OCI-LY1 (cell line): ENCODE measurements around the gene CACNG3.

Experiments used
- H2AFZ ChIP-seq: fragments of 200-600 bp; sonication (generic), shearing (Covaris generic); 2 replicates; pipeline ENCODE4 v1.6.0; 2014; ENCODE audit warnings: antibody characterized with exemption, mild to moderate bottlenecking, low read length
- H3F3A ChIP-seq: fragments of 200-600 bp; sonication (generic), shearing (Covaris generic); 2 replicates; pipeline ENCODE4 v1.6.0; 2014; ENCODE audit warnings: mild to moderate bottlenecking, antibody characterized with exemption, low read length, moderate library complexity; ENCODE audit not compliant: insufficient read depth
- H3K27ac ChIP-seq: fragments of 200-600 bp; sonication (generic); 2 replicates; pipeline ENCODE4 v1.5.1; 2014; ENCODE audit warnings: low read length, mixed run types, mild to moderate bottlenecking, low read depth; ENCODE audit not compliant: poor library complexity, severe bottlenecking
- H3K27me3 ChIP-seq: fragments of 200-600 bp; sonication (generic); 2 replicates; pipeline ENCODE4 v1.6.0; 2014; ENCODE audit warnings: antibody characterized with exemption, mild to moderate bottlenecking, low read length, moderate library complexity; ENCODE audit not compliant: insufficient read depth
- H3K36me3 ChIP-seq: fragments of 200-600 bp; sonication (generic); 2 replicates; pipeline ENCODE4 v1.6.1; 2014; ENCODE audit warnings: mild to moderate bottlenecking, antibody characterized with exemption, low read length, moderate library complexity, mixed read lengths; ENCODE audit not compliant: insufficient read depth
- H3K4me1 ChIP-seq: fragments of 200-600 bp; sonication (generic); 2 replicates; pipeline ENCODE4 v1.5.1; 2014; ENCODE audit warnings: mild to moderate bottlenecking, low read length, moderate library complexity; ENCODE audit not compliant: insufficient read depth, severe bottlenecking
- H3K4me2 ChIP-seq: fragments of 200-600 bp; sonication (generic), shearing (Covaris generic); 2 replicates; pipeline ENCODE4 v1.6.1; 2014; ENCODE audit warnings: low read length
- H3K4me3 ChIP-seq: fragments of 200-600 bp; sonication (generic); 2 replicates; pipeline ENCODE4 v1.5.1; 2014; ENCODE audit warnings: low read length, low read depth, mild to moderate bottlenecking, mixed read lengths; ENCODE audit not compliant: poor library complexity, severe bottlenecking
- H3K79me2 ChIP-seq: fragments of 200-600 bp; shearing (Covaris generic); 2 replicates; pipeline ENCODE4 v1.6.1; 2016; ENCODE audit warnings: mixed run types, low read length, mixed read lengths; ENCODE audit not compliant: insufficient read depth
- H3K9ac ChIP-seq: fragments of 200-600 bp; sonication (generic), shearing (Covaris generic); 2 replicates; pipeline ENCODE4 v1.6.1; 2014; ENCODE audit warnings: mild to moderate bottlenecking, low read length, mixed read lengths
- H3K9me2 ChIP-seq: fragments of 200-600 bp; sonication (generic), shearing (Covaris generic); 2 replicates; pipeline ENCODE4 v1.6.1; 2014; ENCODE audit warnings: low read depth, mild to moderate bottlenecking, low read length, mixed read lengths
- H3K9me3 ChIP-seq: fragments of 200-600 bp; shearing (Covaris generic); 2 replicates; pipeline ENCODE4 v1.6.1; 2014; ENCODE audit warnings: low read length, mixed read lengths
- H4K20me1 ChIP-seq: fragments of 200-600 bp; sonication (generic), shearing (Covaris generic); 2 replicates; pipeline ENCODE4 v1.6.0; 2016; ENCODE audit warnings: mild to moderate bottlenecking, low read length; ENCODE audit not compliant: insufficient read depth
- CTCF ChIP-seq: fragments of 200-600 bp; sonication (generic), shearing (Covaris generic); IDR thresholded peaks from 2 replicates; pipeline ENCODE4 v1.5.1; 2017; ENCODE audit warnings: mild to moderate bottlenecking, antibody characterized with exemption, low read length, moderate library complexity, mixed read lengths
- EZH2 ChIP-seq: fragments of 200-600 bp; sonication (generic), shearing (Covaris generic); IDR thresholded peaks from 2 replicates; pipeline ENCODE4 v1.8.0; 2017; ENCODE audit warnings: borderline replicate concordance, mixed run types, mild to moderate bottlenecking, antibody characterized with exemption, low read length, moderate library complexity, mixed read lengths

CACNG3 gene

GRCh38 chr16:24258791-24259190 is 2.7 kb downstream of the CACNG3 start:
- Histone ChIP-seq H4K20me1 (no peaks in the 10 kb centered on the region), H3F3A (no peaks in the 10 kb centered on the region), H3K4me1 (no peaks in the 10 kb centered on the region), H3K27me3 (peaks cover 6% of the 10 kb centered on the region; the same call in 1 of the 2 replicates), H3K9me2 (no peaks in the 10 kb centered on the region), H3K4me3 (no peak overlapping the region), H2AFZ (no peak overlapping the region), H3K36me3 (no peaks in the 10 kb centered on the region), H3K27ac (no peak overlapping the region), H3K9me3 (no peaks in the 10 kb centered on the region), H3K4me2 (no peak overlapping the region), H3K9ac (no peak overlapping the region), H3K79me2 (no peaks in the 10 kb centered on the region)
- TF ChIP-seq EZH2 (no peak), CTCF (no peak)

- H3K9me2 ChIP-seq = no peaks in the 10 kb centered on the region
- peaks cover 6% of the 10 kb centered on the region; the same call in 1 of the 2 replicates for H3K27me3 ChIP-seq
- TF ChIP-seq CTCF (no peak), EZH2 (no peak)
- H3K27ac ChIP-seq = no peak overlapping the region
- H3K79me2 ChIP-seq = no peaks in the 10 kb centered on the region
- no peak overlapping the region for H2AFZ ChIP-seq
- no peak overlapping the region for H3K9ac ChIP-seq
- H3K9me3 ChIP-seq = no peaks in the 10 kb centered on the region
- H3F3A ChIP-seq = no peaks in the 10 kb centered on the region
- no peak overlapping the region for H3K4me3 ChIP-seq
- no peaks in the 10 kb centered on the region for H4K20me1 ChIP-seq
- H3K4me1 ChIP-seq = no peaks in the 10 kb centered on the region
- H3K36me3 ChIP-seq = no peaks in the 10 kb centered on the region
- no peak overlapping the region for H3K4me2 ChIP-seq
These were observed 6.7 kb downstream of the CACNG3 start for GRCh38 chr16:24262816-24263215.

- Histone ChIP-seq H3K4me2 (no peak overlapping the region), H4K20me1 (no peaks in the 10 kb centered on the region), H3K79me2 (no peaks in the 10 kb centered on the region), H3K9me3 (no peaks in the 10 kb centered on the region), H3K4me1 (no peaks in the 10 kb centered on the region), H3K27ac (no peak overlapping the region), H3K9ac (no peak overlapping the region), H3K36me3 (no peaks in the 10 kb centered on the region), H3K4me3 (no peak overlapping the region), H3K27me3 (no peaks in the 10 kb centered on the region), H2AFZ (no peak overlapping the region), H3F3A (no peaks in the 10 kb centered on the region), H3K9me2 (no peaks in the 10 kb centered on the region)
- no peak for TF ChIP-seq EZH2
- TF ChIP-seq CTCF = no peak
These were observed 14.7 kb downstream of the CACNG3 start for GRCh38 chr16:24270721-24271442.
